Renal cortex interstitium (tissue), 15 donors: ENCODE results near the gene RBM25. TPM values are rescaled to one million over a fixed set of nuclear protein-coding genes. Genes with fewer than 3 reads are reported as not detected.
A peak's percentile ranks its signal among the peaks of the same experiment; 100 is the strongest.
"Not testable (repeated sequence)": the region's sequence is repeated elsewhere in the genome, so short reads cannot be mapped to it uniquely, and the experiment has no call there.

Experiments used
- DNase-seq, 11 donors: peaks; one replicate each; pipeline ENCODE4 v3.0.0-alpha.2; 2013; ENCODE audit warnings: low read depth in 9 of 11, low spot score in 4 of 11; ENCODE audit errors: extremely low read depth in 1 of 11
- long read RNA-seq, 16 experiments: transcript quantifications; one replicate each; lab custom pipeline, GENCODE V29; 2026
- polyA plus RNA-seq, 3 donors: library from polyadenylated mRNA; unstranded; fragments of 120-200 nt; gene quantifications; one replicate each; pipeline ENCODE4 v1.2.1, GENCODE V29; 2013; ENCODE audit not compliant: insufficient read length in 3 of 3

Gene RBM25
- polyA plus RNA-seq, result 100 to 1,000 TPM; 147 to 194 (median 184) TPM
- long read RNA-seq, donor 1, partial matches to known transcripts, result 21 of 23 reads
- long read RNA-seq, donor 1, other reads (novel, unspliced or antisense), result 0 of 23 reads
- long read RNA-seq, donor 2, transcript RBM25-203 (9 exons, 2,470 nt), result major isoform, 5 of 8 reads
- long read RNA-seq, donor 2, partial matches to known transcripts, result 0 of 8 reads
- long read RNA-seq, donor 2, other reads (novel, unspliced or antisense), result 0 of 8 reads
- long read RNA-seq, donor 3, full-length matches to known transcripts, result 9 of 124 reads
- long read RNA-seq, donor 3, partial matches to known transcripts, result 115 of 124 reads
- long read RNA-seq, donor 3, other reads (novel, unspliced or antisense), result 0 of 124 reads
- long read RNA-seq, donor 4, full-length matches to known transcripts, result 19 of 31 reads
- long read RNA-seq, donor 4, partial matches to known transcripts, result 12 of 31 reads
- long read RNA-seq, donor 4, other reads (novel, unspliced or antisense), result 0 of 31 reads
- long read RNA-seq, donor 5, result 0 reads
- long read RNA-seq, donor 6, full-length matches to known transcripts, result 21 of 135 reads
- long read RNA-seq, donor 6, partial matches to known transcripts, result 114 of 135 reads
- long read RNA-seq, donor 6, other reads (novel, unspliced or antisense), result 0 of 135 reads
- long read RNA-seq, donor 7, full-length matches to known transcripts, result 15 of 57 reads
- long read RNA-seq, donor 7, partial matches to known transcripts, result 42 of 57 reads
- long read RNA-seq, donor 7, other reads (novel, unspliced or antisense), result 0 of 57 reads
- long read RNA-seq, donor 8, result 0 reads
- long read RNA-seq, donor 9, full-length matches to known transcripts, result 6 of 6 reads
- long read RNA-seq, donor 9, partial matches to known transcripts, result 0 of 6 reads
- long read RNA-seq, donor 9, other reads (novel, unspliced or antisense), result 0 of 6 reads
- long read RNA-seq, donor 10, full-length matches to known transcripts, result 12 of 96 reads
- long read RNA-seq, donor 10, partial matches to known transcripts, result 84 of 96 reads
- long read RNA-seq, donor 10, other reads (novel, unspliced or antisense), result 0 of 96 reads
- long read RNA-seq, donor 11, full-length matches to known transcripts, result 8 of 64 reads
- long read RNA-seq, donor 11, partial matches to known transcripts, result 56 of 64 reads
- long read RNA-seq, donor 11, other reads (novel, unspliced or antisense), result 0 of 64 reads
- long read RNA-seq, donor 12, full-length matches to known transcripts, result 8 of 13 reads
- long read RNA-seq, donor 12, partial matches to known transcripts, result 5 of 13 reads
- long read RNA-seq, donor 12, other reads (novel, unspliced or antisense), result 0 of 13 reads
- long read RNA-seq, donor 13, result 0 reads
- long read RNA-seq, donor 14, full-length matches to known transcripts, result 6 of 95 reads
- long read RNA-seq, donor 14, partial matches to known transcripts, result 89 of 95 reads
- long read RNA-seq, donor 14, other reads (novel, unspliced or antisense), result 0 of 95 reads
- long read RNA-seq, donor 15, transcript RBM25-203 (9 exons, 2,470 nt), result major isoform, 7 of 7 reads
- long read RNA-seq, donor 15, partial matches to known transcripts, result 0 of 7 reads
- long read RNA-seq, donor 15, other reads (novel, unspliced or antisense), result 0 of 7 reads
- long read RNA-seq, donor 16, full-length matches to known transcripts, result 37 of 136 reads
- long read RNA-seq, donor 16, partial matches to known transcripts, result 93 of 136 reads
- long read RNA-seq, donor 16, other reads (novel, unspliced or antisense), result 6 of 136 reads

DNA sequence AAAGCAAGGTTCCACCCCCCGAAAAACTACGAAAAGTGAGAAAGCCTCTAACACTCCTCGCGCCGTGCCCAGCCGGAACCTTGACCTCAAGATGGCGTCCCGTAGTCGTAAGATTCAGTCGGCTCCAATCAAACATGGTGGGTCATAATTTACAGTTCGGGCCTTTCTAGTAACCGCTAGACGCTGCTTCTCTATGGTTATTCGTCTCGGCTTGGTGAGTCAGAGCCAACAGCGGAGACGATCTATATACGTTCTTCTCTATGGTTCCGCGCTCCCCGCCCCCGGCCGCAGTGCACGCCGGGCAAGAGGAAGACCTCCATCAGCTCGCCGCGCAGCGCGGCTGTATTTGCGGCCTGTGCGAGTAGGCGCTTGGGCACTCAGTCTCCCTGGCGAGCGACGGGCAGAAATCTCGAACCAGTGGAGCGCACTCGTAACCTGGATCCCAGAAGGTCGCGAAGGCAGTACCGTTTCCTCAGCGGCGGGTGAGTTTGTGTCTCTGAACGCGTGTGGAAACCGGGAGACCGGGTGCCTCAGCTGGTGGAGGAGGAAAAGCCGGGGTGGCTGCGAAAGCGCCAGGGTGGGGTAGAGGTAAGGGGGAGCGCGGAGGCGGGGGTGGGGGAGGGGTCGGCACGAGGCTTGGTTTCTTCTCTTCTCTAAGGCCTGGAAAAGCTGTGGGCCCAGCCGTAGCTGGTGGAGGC lies at the start of gene RBM25:
RBM25 (plus strand) TSS at position 311 of the 698 bp plus-strand sequence. CDS start 13,108 bp downstream, outside the sequence.
- peak; percentile 89 to 99 (median 97) for DNase-seq

DNA sequence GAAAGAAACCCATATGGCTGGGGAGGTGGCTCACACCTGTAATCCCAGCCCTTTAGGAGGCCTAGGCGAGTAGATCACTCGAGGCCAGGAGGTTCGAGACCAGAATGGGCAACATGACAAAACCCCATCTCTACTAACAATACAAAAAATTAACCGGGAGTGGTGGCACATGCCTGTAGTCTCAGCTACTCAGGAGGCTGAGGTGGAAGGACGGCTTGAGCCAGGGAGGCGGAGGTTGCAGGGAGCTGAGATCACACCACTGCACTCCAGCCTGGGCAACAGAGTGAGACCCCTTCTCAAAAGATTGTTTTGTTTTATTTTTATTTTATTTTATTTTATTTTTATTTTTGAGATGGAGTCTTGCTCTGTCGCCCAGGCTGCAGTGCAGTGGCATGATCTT lies 47.1 kb upstream of the RBM25 start:
- DNase-seq, result not testable (repeated sequence)

DNA sequence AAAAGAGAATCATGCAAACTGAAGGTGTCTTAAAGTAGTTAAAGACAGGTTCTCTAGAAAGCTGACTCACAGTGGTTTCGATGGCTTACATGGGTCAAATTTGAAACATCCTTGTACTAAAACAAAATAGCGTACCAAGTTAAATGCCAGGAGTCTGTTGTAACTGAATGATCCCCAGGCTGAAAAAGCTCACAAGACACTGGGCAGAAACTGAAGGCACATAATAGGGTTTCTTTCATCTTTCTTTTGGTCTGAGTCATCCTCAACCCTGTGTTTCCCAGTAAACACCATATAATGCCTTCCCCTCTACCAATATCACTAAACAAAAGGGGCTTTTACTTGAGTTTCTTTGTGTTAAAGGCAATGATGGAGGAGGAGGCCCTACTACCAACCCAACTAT lies 44.2 kb upstream of the RBM25 start:
- DNase-seq, result no peak

DNA sequence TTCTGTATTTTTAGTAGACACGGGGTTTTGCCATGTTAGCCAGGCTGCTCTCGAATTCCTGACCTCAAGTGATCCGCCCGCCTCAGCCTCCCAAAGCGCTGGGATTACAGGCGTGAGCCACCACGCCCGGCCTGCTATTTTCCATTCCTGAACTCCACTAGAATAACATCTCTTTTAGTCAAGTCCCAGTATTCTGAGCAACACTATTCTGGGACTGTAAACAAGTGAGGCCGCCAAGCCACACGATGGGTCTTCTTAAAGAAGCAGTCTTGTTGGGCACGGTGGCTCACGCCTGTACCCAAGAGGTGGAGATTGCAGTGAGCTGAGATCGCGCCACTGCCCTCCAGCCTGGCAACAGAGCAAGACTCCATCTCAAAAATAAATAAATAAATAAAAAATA lies 42.8 kb upstream of the RBM25 start:
- not testable (repeated sequence) for DNase-seq

DNA sequence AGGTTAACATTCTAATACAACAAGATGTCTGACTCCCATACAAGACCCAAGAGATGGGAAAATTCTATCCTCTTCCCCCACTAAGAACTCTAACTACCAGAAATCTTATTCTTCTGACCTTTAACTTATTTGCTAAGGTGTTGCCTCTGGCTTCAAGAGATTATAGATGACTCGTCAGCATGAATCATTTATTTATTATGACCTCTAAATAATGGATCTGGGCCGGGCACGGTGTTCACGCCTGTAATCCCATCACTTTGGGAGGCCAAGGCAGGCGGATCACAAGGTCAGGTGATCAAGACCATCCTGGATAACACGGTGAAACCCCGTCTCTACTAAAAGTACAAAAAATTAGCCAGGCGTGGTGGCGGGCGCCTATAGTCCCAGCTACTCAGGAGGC lies 42.3 kb upstream of the RBM25 start:
- not testable (repeated sequence) for DNase-seq

DNA sequence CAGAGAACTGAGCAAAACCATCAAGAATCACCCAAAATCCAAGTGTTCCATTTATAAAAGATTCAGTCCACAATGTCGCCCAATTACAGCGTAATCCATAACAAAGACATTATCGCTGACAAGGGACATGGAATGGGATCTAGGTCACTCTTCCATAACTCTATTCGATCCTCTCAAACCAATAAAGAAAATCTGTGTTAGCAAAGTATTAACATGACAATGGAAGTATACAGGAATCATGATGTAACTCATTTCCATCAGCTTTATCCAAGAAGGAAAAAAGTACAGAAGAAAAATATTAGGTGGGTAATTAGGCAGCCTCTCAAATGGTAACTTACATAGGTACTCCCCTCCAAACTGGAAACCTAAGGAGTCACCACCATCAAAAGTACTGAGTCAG lies 36.3 kb upstream of the RBM25 start:
- DNase-seq, result no peak

DNA sequence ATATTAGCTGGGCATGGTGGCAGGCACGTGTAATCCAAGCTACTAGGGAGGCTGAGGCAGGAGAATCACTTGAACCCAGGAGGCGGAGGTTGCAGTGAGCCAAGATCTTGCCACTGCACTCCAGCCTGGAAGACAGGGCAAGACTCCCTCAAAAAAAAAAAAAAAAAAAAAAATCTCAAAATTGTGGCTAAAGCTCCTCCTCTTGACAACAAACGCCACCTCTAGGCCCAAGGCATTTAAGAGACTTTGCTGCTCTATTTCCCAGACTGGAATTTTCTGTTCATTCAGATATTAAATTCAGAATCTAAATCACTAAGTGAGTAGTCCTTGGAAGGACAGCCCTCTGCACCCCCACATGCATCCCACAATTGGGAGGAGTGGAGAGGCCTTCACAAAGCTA lies 32.8 kb upstream of the RBM25 start:
- no peak for DNase-seq

DNA sequence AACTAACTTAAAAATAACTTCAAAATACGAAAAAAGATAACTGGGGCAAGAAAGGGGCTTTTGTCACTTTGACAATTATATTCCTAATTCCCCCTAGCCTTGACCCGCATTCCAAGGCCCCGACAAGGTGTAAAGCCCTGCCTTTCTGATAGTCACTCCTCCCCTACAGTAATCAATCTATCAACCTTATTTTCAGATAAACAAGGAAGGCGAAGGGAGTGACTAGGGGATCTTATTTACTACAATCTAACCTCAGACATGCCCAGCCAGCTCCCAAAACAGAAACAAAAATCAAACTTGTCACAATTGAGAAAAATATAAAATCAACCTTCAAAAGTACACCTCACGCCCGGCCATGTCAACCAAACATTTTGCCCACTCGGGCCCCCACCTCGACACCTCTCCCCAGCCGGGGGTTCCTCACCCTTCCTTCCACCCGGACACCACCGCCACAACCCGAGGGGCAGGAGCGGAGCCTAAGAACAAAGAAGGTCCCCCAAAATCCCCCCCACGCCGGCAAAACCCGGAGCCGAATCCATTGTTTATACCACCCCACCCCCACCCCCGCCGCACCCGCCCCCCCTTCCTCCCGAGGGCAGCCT lies 32.0 kb upstream of the RBM25 start:
- DNase-seq, result peak in 1 of 11 donors; percentile 9

DNA sequence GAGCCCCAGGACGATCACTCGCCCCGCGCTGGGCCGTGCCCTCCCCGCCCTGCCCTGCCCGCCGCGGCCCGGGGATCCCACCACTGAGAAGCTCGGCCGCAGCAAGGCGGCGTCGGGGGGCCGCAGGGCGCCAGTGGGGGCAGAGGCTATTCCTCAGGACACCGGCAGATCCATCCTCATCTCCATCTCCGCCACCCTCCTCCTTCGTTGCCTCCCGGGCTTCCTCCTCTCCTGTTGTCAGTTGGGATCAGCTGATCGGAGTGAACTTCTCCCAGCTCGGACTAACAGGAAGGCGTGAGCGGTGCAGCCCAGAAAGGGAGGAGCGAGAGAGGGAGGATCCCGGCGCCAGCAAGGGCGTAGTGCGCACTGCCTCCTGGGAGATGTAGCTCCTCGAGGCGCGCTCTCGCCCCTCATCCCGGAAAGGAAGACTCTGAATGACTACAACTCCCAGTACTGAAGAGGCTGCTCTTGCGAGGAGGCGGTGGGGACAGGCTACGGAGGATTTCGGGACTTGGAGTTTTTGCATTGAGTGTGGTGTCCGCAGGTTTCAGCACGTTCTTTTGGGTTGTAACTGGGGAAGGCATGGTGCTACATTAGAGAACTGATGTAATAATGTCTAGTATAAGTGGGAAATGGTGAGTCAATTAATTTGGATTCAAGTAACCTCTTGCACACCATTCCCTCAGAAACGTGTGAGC lies 31.3 kb upstream of the RBM25 start, which contains the start of gene ZFYVE1:
ZFYVE1 (minus strand) TSS at position 262 of the 698 bp plus-strand sequence. CDS start 2,598 bp downstream, outside the sequence.
- DNase-seq, result peak; percentile 89 to 98 (median 95)

DNA sequence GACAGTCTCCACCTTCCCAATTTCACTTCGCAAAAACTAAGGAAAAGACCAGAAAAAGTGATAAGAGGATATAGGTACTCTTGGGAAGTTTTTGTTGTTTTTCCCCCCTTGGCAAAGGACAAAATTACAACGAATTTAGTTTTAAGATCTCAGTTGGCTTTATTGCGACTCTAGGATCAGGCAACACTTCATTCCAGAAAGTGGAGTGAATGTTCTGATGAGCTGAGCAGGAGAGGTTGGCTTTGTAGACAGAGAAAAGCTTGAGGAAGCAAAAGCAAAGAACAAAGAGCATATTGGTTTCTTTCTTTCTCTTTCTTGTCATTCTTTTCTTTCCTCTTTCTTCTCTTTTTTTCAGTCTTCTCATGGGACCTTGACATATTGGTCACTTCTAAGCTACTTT lies 30.8 kb upstream of the RBM25 start:
- DNase-seq, result no peak

DNA sequence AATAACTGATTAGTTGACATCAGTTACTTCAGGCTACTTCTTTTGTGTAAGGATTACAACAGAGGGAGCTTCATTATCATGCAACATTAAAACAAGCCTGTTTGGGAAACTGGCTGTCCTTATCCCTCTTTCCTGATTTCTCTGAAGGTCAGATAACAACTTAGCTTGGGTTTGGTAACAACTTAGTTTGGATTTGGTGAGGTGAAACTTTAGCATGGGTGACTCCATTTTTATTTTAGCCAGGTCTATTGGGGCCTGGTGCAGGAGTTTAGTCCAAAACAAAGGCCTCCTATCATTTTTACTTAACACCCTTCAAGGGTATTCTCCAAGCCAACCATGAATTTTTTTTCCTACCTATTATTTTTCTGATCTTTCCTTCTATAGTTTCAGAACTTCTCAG lies 30.4 kb upstream of the RBM25 start:
- DNase-seq, result no peak

DNA sequence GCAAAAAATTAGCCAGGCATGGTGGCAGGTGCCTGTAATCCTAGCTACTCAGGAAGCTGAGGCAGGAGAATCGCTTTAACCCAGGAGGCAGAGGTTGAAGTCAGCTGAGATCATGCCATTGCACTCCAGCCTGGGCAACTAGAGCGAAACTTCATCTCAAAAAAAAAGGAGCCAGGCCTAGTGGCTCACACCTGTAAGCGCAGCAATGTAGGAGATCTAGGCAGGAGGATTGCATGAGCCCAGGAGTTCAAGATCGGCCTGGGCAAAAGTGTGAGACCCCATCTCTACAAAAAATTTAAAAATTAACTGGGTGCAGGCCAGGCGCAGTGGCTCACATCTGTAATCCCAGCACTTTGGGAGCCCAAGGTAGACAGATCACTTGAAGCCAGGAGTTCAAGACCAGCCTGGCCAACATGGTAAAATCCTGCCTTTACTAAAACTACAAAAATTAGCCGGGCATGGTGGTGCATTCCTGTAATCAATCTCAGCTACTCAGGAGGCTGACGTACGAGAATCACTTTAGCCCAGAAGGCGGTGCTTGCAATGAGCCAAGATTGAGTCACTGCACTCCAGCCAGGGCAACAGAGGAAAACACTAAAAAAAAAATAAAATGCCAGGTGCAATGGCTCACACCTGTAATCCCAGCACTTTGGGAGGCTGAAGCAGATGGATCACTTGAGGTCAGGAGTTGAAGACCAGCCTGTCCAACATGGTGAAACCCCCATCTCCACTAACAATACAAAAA lies 21.5 kb upstream of the RBM25 start:
- not testable (repeated sequence) for DNase-seq

DNA sequence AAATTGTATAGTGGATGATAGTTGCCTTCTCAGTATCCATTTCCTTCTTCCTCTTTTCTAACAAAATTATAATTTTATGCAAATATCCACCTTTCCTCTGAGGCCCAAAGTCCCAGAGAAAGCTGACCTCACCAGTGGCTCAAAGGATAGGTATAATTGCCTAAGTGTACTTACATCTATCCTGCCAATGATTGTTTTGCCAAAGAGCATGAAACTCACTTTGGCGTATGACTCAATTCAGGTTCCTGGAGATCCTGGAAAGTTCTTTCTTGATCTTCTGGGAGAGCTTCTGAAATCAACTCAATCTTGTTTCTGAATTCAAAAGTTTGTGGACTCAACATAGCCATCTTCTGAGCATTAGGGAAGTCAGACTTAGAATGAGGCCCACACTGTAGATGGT lies 10.5 kb upstream of the RBM25 start:
- no peak for DNase-seq

DNA sequence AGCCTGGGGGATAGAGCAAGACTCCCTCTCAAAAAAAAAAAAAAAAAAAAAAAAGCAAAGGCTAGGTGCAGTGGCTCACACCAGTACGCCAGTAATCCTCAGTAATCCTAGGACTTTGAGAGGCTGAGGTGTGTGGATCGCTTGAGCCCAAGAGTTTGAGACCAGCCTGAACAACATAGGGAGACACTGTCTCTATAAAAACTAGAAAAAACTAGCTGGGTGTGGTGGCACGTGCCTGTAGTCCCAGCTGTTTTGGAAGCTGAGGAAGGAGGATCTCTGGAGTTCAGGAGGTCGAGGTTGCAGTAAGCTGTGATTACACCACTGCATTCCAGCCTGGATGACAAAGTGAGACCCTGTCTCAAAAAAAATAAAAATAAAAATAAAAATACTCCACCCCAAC lies 8.9 kb upstream of the RBM25 start:
- DNase-seq, result no peak

DNA sequence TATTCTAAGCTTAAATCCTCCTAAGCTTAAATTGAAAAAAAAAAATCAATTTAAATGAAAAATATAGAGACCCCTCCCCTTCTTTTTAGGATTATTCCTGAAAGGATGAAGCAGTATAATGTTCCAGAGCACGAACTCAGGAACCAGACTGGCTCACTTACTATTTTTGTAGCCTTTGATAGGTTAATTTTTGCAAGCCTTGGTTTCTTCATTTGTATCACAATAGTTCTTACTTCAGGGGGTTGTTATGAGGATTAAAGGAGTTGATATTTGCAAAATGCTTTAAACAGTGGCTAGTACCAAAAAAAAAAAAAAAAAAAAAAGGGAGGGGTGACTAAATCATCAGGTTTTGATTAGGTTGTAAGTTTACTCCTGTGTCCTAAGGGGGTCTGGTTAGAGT lies 3.1 kb upstream of the RBM25 start:
- no peak for DNase-seq

DNA sequence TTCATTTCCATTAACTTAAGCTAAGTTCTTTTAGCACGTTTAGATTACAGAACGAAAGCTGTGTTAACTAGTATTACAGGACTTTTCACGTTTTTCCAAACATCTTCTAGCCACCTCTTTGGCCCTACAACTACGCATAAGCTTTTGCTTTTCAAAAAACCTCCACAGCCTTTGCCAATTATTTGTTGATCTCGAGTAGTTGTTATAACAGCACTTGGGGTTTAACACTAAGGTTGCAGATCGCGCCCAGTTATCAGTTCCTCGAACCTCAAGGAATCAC lies 450 bp upstream of the RBM25 start:
- no peak for DNase-seq
